Hepatocyte (in vitro differentiated cells): ENCODE results near the gene LIPH. TPM values are rescaled to one million over a fixed set of nuclear protein-coding genes. Genes with fewer than 3 reads are reported as not detected.
A peak's percentile ranks its signal among the peaks of the same experiment; 100 is the strongest.

ENCODE experiments used
- DNase-seq: peaks from one replicate; pipeline ENCODE4 v3.0.0-alpha.2; 2016; ENCODE audit warnings: low spot score
- H2AFZ ChIP-seq: fragments of 200-600 bp; sonication (generic); 2 replicates; pipeline ENCODE4 v1.6.0; 2016; ENCODE audit warnings: antibody characterized with exemption, mild to moderate bottlenecking
- H3K27ac ChIP-seq: fragments of 200-600 bp; sonication (generic); 2 replicates; pipeline ENCODE4 v1.5.1; 2016; ENCODE audit warnings: mild to moderate bottlenecking
- H3K27me3 ChIP-seq: fragments of 200-600 bp; sonication (generic); 2 replicates; pipeline ENCODE4 v1.6.1; 2016
- H3K36me3 ChIP-seq: fragments of 200-600 bp; sonication (generic); replicated peaks from 2 replicates; pipeline ENCODE4 v1.5.1; 2016; ENCODE audit warnings: low read depth; ENCODE audit not compliant: insufficient read depth
- H3K4me1 ChIP-seq: fragments of 200-600 bp; sonication (generic); 2 replicates; pipeline ENCODE4 v1.5.1; 2016; ENCODE audit warnings: mild to moderate bottlenecking, moderate library complexity; ENCODE audit not compliant: insufficient read depth
- H3K4me2 ChIP-seq: fragments of 200-600 bp; sonication (generic); 2 replicates; pipeline ENCODE4 v1.6.0; 2016
- H3K4me3 ChIP-seq: fragments of 200-600 bp; sonication (generic); 2 replicates; pipeline ENCODE4 v1.5.1; 2016; ENCODE audit warnings: mild to moderate bottlenecking
- H3K79me2 ChIP-seq: fragments of 200-600 bp; sonication (generic); 2 replicates; pipeline ENCODE4 v1.6.0; 2017; ENCODE audit warnings: mild to moderate bottlenecking
- H3K9me2 ChIP-seq: fragments of 200-600 bp; sonication (generic); replicated peaks from 2 replicates; pipeline ENCODE4 v1.6.0; 2017; ENCODE audit warnings: mild to moderate bottlenecking; ENCODE audit not compliant: insufficient read depth
- H3K9me3 ChIP-seq: fragments of 200-600 bp; sonication (generic); 2 replicates; pipeline ENCODE4 v1.5.1; 2016; ENCODE audit warnings: low read depth, mild to moderate bottlenecking
- H4K20me1 ChIP-seq: fragments of 200-600 bp; sonication (generic); 2 replicates; pipeline ENCODE4 v1.6.0; 2016; ENCODE audit warnings: mild to moderate bottlenecking; ENCODE audit not compliant: insufficient read depth, poor library complexity, severe bottlenecking
- EZH2 ChIP-seq: fragments of 200-600 bp; sonication (generic); IDR thresholded peaks from 2 replicates; pipeline ENCODE4 v1.6.1; 2016; ENCODE audit warnings: antibody characterized with exemption, mild to moderate bottlenecking, borderline replicate concordance
- EZH2phosphoT487 ChIP-seq: fragments of 200-600 bp; sonication (generic); IDR thresholded peaks from one replicate; pipeline ENCODE4 v1.6.1; 2018; ENCODE audit warnings: antibody characterized with exemption, mild to moderate bottlenecking, low read depth, moderate library complexity; ENCODE audit not compliant: unreplicated experiment, severe bottlenecking
- WGBS: methylation state at CpG from one replicate; pipeline ENCODE4 v1.1.6; 2016; ENCODE audit warnings: low lambda C conversion rate; ENCODE audit errors: missing lambda C conversion rate; 5-methylcytosine and 5-hydroxymethylcytosine counted together
- polyA plus RNA-seq: library from polyadenylated mRNA; unstranded; fragments of >200 nt; fragmentation: Nextera tagmentation; extraction: Ambion mirVana; gene quantifications from 2 replicates; pipeline ENCODE4 v1.2.1, GENCODE V29; 2016
- total RNA-seq: library from RNA; depleted of rRNA; stranded (reverse); fragments of >200 nt; gene quantifications from 2 replicates; pipeline ENCODE4 v1.2.3, GENCODE V29; 2014
- TF ChIP-seq, protein P1 (sequence below): fragments of 200-600 bp; sonication (generic); IDR thresholded peaks from 2 replicates; pipeline ENCODE4 v1.5.1; 2016; ENCODE audit warnings: antibody characterized with exemption, mild to moderate bottlenecking; ENCODE audit not compliant: poor library complexity

LIPH gene
- total and polyA plus RNA-seq, 2 experiments from 2014 or later, result 4.9 to 10.7 TPM

DNA sequence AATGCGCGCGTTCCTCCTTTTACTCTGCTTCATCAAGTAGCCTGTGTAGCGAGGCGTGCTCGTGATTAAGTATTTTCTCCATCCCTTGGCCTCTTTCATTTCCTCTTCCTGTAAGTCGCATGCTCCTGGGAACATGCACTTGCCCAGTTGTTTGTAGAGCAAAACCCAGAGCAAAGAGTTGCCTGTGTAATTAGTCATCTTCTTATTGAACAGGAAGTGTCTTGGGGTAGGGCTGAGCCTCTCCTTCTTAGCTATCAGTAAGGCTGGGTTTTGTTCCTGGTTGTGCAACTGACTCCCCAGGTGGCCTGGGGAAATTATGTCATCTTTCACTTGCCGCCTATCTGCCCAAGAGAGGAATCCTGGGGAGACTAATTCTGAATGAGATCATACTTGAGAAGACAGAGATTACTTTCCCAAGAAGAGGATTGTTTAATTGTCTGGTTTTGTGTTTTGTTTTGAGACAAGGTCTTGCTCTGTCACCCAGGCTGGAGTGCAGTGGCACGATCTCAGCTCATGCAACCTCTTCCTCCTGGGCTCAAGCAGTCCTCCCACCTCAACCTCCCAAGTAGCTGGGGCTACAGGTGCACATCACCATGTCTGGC is 14.9 kb downstream of the LIPH start:
- Histone ChIP-seq H3K9me2 (no peaks in the 10 kb centered on the region), H2AFZ (no peak overlapping the region), H4K20me1 (no peaks in the 10 kb centered on the region), H3K4me3 (no peak overlapping the region), H3K36me3 (no peaks in the 10 kb centered on the region), H3K4me1 (no peaks in the 10 kb centered on the region), H3K27me3 (no peaks in the 10 kb centered on the region), H3K4me2 (peak overlapping the region; percentile 49), H3K79me2 (no peaks in the 10 kb centered on the region), H3K27ac (peak overlapping the region; percentile 95), H3K9me3 (no peaks in the 10 kb centered on the region)
- 72% methylated on average over 9 of the region's 9 CpGs for WGBS
- peak; percentile 87 for DNase-seq
- no peak for TF ChIP-seq EZH2

DNA sequence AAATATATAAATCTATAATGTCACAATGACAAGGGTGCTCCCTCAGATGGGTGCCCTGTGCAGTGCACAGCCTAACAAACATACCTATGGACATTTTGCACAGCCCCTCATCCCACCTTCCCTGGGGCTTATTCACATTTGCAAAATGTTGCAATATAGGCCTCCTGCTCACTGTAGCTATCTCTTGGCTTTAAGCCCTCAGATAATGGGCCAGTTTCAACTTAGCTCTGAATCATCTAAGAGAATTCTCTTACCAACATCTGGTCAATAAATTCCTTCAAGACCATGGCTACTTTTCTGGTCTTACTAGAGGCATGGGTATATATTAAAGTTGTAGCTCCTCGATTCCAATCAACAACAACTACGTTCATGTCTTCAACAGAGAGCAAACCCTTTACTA is 17.9 kb downstream of the LIPH start:
- Histone ChIP-seq H3K4me3 (no peak overlapping the region), H3K9me2 (no peaks in the 10 kb centered on the region), H3K36me3 (no peaks in the 10 kb centered on the region), H3K4me1 (no peaks in the 10 kb centered on the region), H4K20me1 (no peaks in the 10 kb centered on the region), H3K9me3 (no peaks in the 10 kb centered on the region), H3K27me3 (no peaks in the 10 kb centered on the region), H3K79me2 (no peaks in the 10 kb centered on the region), H3K4me2 (no peak overlapping the region), H3K27ac (no peak overlapping the region), H2AFZ (no peak overlapping the region)
- TF ChIP-seq EZH2phosphoT487, result no peak
- TF ChIP-seq, protein P1, sequence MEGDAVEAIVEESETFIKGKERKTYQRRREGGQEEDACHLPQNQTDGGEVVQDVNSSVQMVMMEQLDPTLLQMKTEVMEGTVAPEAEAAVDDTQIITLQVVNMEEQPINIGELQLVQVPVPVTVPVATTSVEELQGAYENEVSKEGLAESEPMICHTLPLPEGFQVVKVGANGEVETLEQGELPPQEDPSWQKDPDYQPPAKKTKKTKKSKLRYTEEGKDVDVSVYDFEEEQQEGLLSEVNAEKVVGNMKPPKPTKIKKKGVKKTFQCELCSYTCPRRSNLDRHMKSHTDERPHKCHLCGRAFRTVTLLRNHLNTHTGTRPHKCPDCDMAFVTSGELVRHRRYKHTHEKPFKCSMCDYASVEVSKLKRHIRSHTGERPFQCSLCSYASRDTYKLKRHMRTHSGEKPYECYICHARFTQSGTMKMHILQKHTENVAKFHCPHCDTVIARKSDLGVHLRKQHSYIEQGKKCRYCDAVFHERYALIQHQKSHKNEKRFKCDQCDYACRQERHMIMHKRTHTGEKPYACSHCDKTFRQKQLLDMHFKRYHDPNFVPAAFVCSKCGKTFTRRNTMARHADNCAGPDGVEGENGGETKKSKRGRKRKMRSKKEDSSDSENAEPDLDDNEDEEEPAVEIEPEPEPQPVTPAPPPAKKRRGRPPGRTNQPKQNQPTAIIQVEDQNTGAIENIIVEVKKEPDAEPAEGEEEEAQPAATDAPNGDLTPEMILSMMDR, result no peak
- no peak for TF ChIP-seq EZH2
- 85% methylated on average over 2 of the region's 2 CpGs for WGBS
- DNase-seq, result no peak

DNA sequence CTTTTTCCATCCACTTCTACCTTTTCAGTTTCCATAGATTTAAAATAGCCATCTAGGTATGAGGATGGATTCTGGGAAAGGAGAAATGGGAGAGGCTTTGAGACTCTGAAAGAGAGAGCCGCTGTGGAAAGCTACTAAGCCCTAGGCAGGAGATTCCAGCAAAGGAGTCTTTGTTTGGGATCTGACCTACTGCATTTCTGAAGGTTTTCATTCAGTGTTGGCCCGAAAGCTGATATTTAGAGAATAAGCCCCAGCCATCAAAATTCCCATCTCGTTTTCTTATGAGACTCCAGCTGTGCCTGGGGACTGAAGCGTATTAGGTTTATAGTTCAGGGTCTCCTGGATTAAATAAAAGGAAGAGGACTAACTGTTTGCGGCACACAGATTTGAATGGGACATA is 19.5 kb downstream of the LIPH start:
- 64% methylated on average over 5 of the region's 5 CpGs for WGBS
- Histone ChIP-seq H3K79me2 (no peaks in the 10 kb centered on the region), H3K9me3 (no peaks in the 10 kb centered on the region), H3K4me3 (no peak overlapping the region), H2AFZ (no peak overlapping the region), H3K27me3 (no peaks in the 10 kb centered on the region), H3K36me3 (no peaks in the 10 kb centered on the region), H3K9me2 (no peaks in the 10 kb centered on the region), H3K4me1 (no peaks in the 10 kb centered on the region), H4K20me1 (no peaks in the 10 kb centered on the region), H3K27ac (no peak overlapping the region), H3K4me2 (no peak overlapping the region)
- TF ChIP-seq, protein P1, result no peak
- DNase-seq, result no peak

DNA sequence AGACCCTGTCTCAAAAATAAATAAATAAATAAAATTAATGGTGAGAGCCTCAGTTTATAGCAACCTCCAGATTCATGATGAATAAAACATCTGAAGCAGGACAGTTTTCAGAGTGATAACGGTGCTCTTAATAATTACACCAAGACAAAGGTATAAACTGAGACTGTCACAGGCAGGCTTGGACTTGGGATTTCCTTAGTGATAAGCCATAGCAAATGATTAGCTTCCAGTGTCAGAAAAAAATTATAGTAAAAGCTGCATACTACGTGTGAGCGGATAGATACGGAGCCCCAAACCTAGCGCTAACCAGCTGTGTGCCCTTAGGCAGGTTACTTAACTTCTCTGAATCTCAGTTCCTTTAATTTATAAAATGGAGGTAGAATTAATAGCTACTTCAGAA is 21.5 kb downstream of the LIPH start:
- Histone ChIP-seq H3K9me2 (no peaks in the 10 kb centered on the region), H3K27ac (no peak overlapping the region), H3K4me2 (no peak overlapping the region), H3K9me3 (no peaks in the 10 kb centered on the region), H2AFZ (no peak overlapping the region), H4K20me1 (no peaks in the 10 kb centered on the region), H3K4me3 (no peak overlapping the region), H3K27me3 (no peaks in the 10 kb centered on the region), H3K79me2 (no peaks in the 10 kb centered on the region), H3K4me1 (no peaks in the 10 kb centered on the region), H3K36me3 (no peaks in the 10 kb centered on the region)
- no peak for DNase-seq
- 63% methylated on average over 5 of the region's 5 CpGs for WGBS
- TF ChIP-seq EZH2phosphoT487, result no peak
- no peak for TF ChIP-seq EZH2
- TF ChIP-seq, protein P1, result no peak
